Fibroblast of peridontal ligament (primary cell): ENCODE results near the gene MTA3.
"Not testable (repeated sequence)": the region's sequence is repeated elsewhere in the genome, so short reads cannot be mapped to it uniquely, and the experiment has no call there.

Source experiments
- DNase-seq: peaks from one replicate; pipeline ENCODE4 v3.0.0-alpha.2; 2010; ENCODE audit errors: extremely low read depth

Gene MTA3

GRCh38 chr2:42567364-42567763 lies 1.1 kb upstream of the MTA3 start:
- peak; percentile 76 for DNase-seq

GRCh38 chr2:42567806-42568400 lies 529 bp upstream of the MTA3 start:
- DNase-seq: no peak

- peak; percentile 32 for DNase-seq
Observed at GRCh38 chr2:42569116-42569711, 782 bp downstream of the MTA3 start.

GRCh38 chr2:42569883-42570282 lies 1.5 kb downstream of the MTA3 start:
- DNase-seq: peak; percentile 14

- no peak for DNase-seq
Observed at GRCh38 chr2:42572297-42573081, 4.1 kb downstream of the MTA3 start.

- no peak for DNase-seq
Observed at GRCh38 chr2:42573256-42573655, 4.8 kb downstream of the MTA3 start.

GRCh38 chr2:42575458-42576064 lies 7.1 kb downstream of the MTA3 start:
- no peak for DNase-seq

- no peak for DNase-seq
Observed at GRCh38 chr2:42578621-42579020, 10.2 kb downstream of the MTA3 start.

- no peak for DNase-seq
Observed at GRCh38 chr2:42581257-42581656, 12.8 kb downstream of the MTA3 start.

- DNase-seq: not testable (repeated sequence)
Observed at GRCh38 chr2:42584628-42585027, 16.2 kb downstream of the MTA3 start.

GRCh38 chr2:42585779-42586178 lies 17.3 kb downstream of the MTA3 start:
- no peak for DNase-seq

- DNase-seq: no peak
Observed at GRCh38 chr2:42587526-42588117, 19.2 kb downstream of the MTA3 start.

- DNase-seq: no peak
Observed at GRCh38 chr2:42588121-42588520, 19.7 kb downstream of the MTA3 start.

- no peak for DNase-seq
Observed at GRCh38 chr2:42590176-42590575, 21.7 kb downstream of the MTA3 start.

- DNase-seq: no peak
Observed at GRCh38 chr2:42593282-42593681, 24.9 kb downstream of the MTA3 start.

GRCh38 chr2:42598656-42599055 lies 30.2 kb downstream of the MTA3 start:
- DNase-seq: no peak

GRCh38 chr2:42601076-42601475 lies 32.6 kb downstream of the MTA3 start:
- peak; percentile 23 for DNase-seq

GRCh38 chr2:42602218-42602875 lies 33.9 kb downstream of the MTA3 start:
- DNase-seq: no peak

GRCh38 chr2:42602876-42603219 lies 34.4 kb downstream of the MTA3 start:
- no peak for DNase-seq

- not testable (repeated sequence) for DNase-seq
Observed at GRCh38 chr2:42604341-42604867, 36.0 kb downstream of the MTA3 start.

GRCh38 chr2:42606166-42606565 lies 37.7 kb downstream of the MTA3 start:
- DNase-seq: not testable (repeated sequence)
